ENCODE measurements around the gene DCTPP1. TPM values are rescaled to one million over a fixed set of nuclear protein-coding genes. Genes with fewer than 3 reads are reported as not detected.

The DCTPP1 gene
- total and polyA plus RNA-seq, 2 of the 13 experiments (the other 11 are each of a cell fraction or from before 2014, with no cell fraction given): 54.8 to 74.4 TPM

DNA sequence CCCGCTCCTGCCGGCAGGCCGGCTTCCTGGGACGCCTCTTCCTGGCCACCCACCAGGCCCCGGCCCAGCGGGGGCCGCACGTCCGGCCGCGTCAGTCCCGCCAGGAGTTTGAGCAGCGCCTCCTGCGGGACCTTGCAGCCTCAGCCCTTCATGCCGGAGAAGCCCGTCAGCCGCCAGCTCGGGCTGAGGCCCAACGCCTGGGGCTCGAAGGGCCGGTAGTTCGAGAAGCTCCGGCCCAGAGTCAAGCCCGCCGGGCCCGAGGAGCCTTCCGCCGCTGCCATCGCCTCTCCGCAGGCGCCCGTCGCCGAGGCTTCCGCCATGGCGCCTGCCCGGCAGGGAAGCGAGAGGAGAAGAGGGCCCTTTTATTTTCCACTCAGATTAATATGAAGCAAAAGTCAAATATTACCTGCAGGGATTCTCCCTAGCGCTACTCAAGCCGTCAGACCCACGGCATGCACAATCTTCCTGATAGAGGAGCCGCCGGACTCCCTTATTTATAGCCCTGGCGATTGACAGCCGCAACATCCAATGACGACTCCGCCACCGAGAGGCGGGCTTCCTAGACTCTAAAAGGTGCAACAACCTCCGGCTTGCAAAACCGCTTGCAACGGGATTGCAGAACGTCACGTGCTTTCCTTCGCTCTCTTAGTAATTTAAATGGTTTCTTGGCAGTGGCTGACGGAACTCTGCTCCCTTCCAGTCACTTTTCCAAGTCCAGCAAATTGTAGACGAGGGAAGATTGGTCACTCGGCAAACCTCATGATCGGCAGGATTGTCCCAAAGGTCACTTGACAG, 15.8 kb upstream of the DCTPP1 start, which contains the start of gene SEPHS2 (continued):
- TF ChIP-seq HOXA3 (CRISPR knock-in tag; IDR thresholded peaks at IDR 0.05) (peak; percentile 83), TFDP2 (CRISPR knock-in tag; IDR thresholded peaks at IDR 0.05) (peak; percentile 72), RBM39 (IDR thresholded peaks at IDR 0.05; ENCODE audit: low read depth, low read length, poor library complexity, severe bottlenecking) (peak; percentile 92), ARNT2 (CRISPR knock-in tag; IDR thresholded peaks at IDR 0.05; ENCODE audit: low read depth) (peak; percentile 74), ZNF777 (CRISPR knock-in tag; IDR thresholded peaks at IDR 0.05) (no peak), MAF1 (CRISPR knock-in tag; IDR thresholded peaks at IDR 0.05; ENCODE audit: borderline replicate concordance) (no peak), ZNF563 (CRISPR knock-in tag; IDR thresholded peaks at IDR 0.05) (no peak), GABPB1 (CRISPR knock-in tag; IDR thresholded peaks at IDR 0.05) (peak; percentile 81), ZMYM4 (CRISPR knock-in tag; IDR thresholded peaks at IDR 0.05) (peak; percentile 85), SP140L (CRISPR knock-in tag; IDR thresholded peaks at IDR 0.05; ENCODE audit: borderline replicate concordance) (no peak; the same call in 1 of the 2 replicates), E2F2 (CRISPR knock-in tag; IDR thresholded peaks at IDR 0.05; ENCODE audit: borderline replicate concordance) (no peak; the same call in 1 of the 2 replicates), ZNF501 (CRISPR knock-in tag; IDR thresholded peaks at IDR 0.05) (0 out of 2 replicates have a peak, but pooled peaks have one; percentile 76)
- TF ChIP-seq, protein P1, sequence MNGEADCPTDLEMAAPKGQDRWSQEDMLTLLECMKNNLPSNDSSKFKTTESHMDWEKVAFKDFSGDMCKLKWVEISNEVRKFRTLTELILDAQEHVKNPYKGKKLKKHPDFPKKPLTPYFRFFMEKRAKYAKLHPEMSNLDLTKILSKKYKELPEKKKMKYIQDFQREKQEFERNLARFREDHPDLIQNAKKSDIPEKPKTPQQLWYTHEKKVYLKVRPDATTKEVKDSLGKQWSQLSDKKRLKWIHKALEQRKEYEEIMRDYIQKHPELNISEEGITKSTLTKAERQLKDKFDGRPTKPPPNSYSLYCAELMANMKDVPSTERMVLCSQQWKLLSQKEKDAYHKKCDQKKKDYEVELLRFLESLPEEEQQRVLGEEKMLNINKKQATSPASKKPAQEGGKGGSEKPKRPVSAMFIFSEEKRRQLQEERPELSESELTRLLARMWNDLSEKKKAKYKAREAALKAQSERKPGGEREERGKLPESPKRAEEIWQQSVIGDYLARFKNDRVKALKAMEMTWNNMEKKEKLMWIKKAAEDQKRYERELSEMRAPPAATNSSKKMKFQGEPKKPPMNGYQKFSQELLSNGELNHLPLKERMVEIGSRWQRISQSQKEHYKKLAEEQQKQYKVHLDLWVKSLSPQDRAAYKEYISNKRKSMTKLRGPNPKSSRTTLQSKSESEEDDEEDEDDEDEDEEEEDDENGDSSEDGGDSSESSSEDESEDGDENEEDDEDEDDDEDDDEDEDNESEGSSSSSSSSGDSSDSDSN (CRISPR knock-in tag; IDR thresholded peaks at IDR 0.05): peak; percentile 82
- TF ChIP-seq, protein P2, sequence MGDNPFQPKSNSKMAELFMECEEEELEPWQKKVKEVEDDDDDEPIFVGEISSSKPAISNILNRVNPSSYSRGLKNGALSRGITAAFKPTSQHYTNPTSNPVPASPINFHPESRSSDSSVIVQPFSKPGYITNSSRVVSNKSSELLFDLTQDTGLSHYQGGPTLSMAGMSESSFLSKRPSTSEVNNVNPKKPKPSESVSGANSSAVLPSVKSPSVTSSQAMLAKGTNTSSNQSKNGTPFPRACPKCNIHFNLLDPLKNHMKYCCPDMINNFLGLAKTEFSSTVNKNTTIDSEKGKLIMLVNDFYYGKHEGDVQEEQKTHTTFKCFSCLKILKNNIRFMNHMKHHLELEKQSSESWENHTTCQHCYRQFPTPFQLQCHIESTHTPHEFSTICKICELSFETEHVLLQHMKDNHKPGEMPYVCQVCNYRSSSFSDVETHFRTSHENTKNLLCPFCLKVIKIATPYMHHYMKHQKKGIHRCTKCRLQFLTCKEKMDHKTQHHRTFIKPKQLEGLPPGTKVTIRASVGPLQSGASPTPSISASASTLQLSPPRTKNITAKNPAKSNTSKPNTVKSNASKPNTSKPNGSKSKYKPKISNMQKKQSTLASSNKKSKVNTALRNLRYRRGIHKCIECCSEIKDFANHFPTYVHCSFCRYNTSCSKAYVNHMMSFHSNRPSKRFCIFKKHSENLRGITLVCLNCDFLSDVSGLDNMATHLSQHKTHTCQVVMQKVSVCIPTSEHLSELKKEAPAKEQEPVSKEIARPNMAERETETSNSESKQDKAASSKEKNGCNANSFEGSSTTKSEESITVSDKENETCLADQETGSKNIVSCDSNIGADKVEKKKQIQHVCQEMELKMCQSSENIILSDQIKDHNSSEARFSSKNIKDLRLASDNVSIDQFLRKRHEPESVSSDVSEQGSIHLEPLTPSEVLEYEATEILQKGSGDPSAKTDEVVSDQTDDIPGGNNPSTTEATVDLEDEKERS (CRISPR knock-in tag; IDR thresholded peaks at IDR 0.05): peak; percentile 59; the same call in 1 of the 2 replicates
- TF ChIP-seq, protein P3, sequence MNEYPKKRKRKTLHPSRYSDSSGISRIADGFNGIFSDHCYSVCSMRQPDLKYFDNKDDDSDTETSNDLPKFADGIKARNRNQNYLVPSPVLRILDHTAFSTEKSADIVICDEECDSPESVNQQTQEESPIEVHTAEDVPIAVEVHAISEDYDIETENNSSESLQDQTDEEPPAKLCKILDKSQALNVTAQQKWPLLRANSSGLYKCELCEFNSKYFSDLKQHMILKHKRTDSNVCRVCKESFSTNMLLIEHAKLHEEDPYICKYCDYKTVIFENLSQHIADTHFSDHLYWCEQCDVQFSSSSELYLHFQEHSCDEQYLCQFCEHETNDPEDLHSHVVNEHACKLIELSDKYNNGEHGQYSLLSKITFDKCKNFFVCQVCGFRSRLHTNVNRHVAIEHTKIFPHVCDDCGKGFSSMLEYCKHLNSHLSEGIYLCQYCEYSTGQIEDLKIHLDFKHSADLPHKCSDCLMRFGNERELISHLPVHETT (CRISPR knock-in tag; conservative IDR thresholded peaks at IDR 0.05): 0 out of 2 replicates have a peak, but pooled peaks have one; percentile 24
- TF ChIP-seq, protein P4, sequence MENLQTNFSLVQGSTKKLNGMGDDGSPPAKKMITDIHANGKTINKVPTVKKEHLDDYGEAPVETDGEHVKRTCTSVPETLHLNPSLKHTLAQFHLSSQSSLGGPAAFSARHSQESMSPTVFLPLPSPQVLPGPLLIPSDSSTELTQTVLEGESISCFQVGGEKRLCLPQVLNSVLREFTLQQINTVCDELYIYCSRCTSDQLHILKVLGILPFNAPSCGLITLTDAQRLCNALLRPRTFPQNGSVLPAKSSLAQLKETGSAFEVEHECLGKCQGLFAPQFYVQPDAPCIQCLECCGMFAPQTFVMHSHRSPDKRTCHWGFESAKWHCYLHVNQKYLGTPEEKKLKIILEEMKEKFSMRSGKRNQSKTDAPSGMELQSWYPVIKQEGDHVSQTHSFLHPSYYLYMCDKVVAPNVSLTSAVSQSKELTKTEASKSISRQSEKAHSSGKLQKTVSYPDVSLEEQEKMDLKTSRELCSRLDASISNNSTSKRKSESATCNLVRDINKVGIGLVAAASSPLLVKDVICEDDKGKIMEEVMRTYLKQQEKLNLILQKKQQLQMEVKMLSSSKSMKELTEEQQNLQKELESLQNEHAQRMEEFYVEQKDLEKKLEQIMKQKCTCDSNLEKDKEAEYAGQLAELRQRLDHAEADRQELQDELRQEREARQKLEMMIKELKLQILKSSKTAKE (CRISPR knock-in tag; IDR thresholded peaks at IDR 0.05; ENCODE audit: borderline replicate concordance): no peak

All from HepG2 (cell line).